ENCODE measurements around the gene RAMACL. TPM values are rescaled to one million over a fixed set of nuclear protein-coding genes. Genes with fewer than 3 reads are reported as not detected.
"Not testable (repeated sequence)": the region's sequence is repeated elsewhere in the genome, so short reads cannot be mapped to it uniquely, and the experiment has no call there.

RAMACL gene
- 1 to 10 TPM in 3 of 9 donors, under 1 TPM in 6; 0.27 to 2.0 (median 0.69) TPM for total RNA-seq
- under 1 TPM; 0.35 to 0.88 TPM for polyA plus RNA-seq
- long read RNA-seq, donor 1 = 0 reads
- long read RNA-seq, donor 2 = 0 reads
- long read RNA-seq, donor 3 = 0 reads

- 96 to 98% (median 98%) methylated on average over 9 of the region's 9 CpGs for WGBS, 4 donors
- peak in 2 of 4 donors; percentile 48 to 49 for ATAC-seq
- peaks cover 0 to 39% (median 23%) of the 10 kb centered on the region in 12 donors for H3K4me1 ChIP-seq
Measured at GRCh38 chr6:166586424-166587156, at the start of gene RAMACL. RAMACL (minus strand) TSS chr6:166586678; CDS start chr6:166586477, 201 bp downstream.

GRCh38 chr6:166635013-166635970, 48.8 kb upstream of the RAMACL start:
- WGBS, 4 donors = 91 to 97% (median 95%) methylated on average over 14 to 20 of the region's 20 CpGs
- no peak overlapping the region for H3K4me3 ChIP-seq
- no peak for ATAC-seq
- peaks cover 3 to 56% (median 42%) of the 10 kb centered on the region in 12 donors for H3K4me1 ChIP-seq
- intact Hi-C loops (cut with DNase I) = loop anchor here in 1 of 10 donors (5.0 kb wide), 1 partner anchor 57 kb away; no protein-coding TSS in a partner anchor
- H3K27ac ChIP-seq = peak overlapping the region in 8 of 12 donors; percentile 57 to 84 (median 72)
- no peak for TF ChIP-seq CTCF (IDR thresholded peaks at IDR 0.05)
- TF ChIP-seq POLR2A (IDR thresholded peaks at IDR 0.05) = no peak
- H3K9me3 ChIP-seq = no peaks in the 10 kb centered on the region
- H3K27me3 ChIP-seq = no peaks in the 10 kb centered on the region
- no peaks in the 10 kb centered on the region for H3K36me3 ChIP-seq
- DNase-seq = no peak

More at GRCh38 chr6:166586424-166587156, at the start of gene RAMACL:
- no peak within 1 kb of the TSS for H3K27ac ChIP-seq
- intact Hi-C loops (cut with DNase I) = loop anchor here in 1 of 10 donors (5.0 kb wide), 1 partner anchor 41 kb away; the partner anchor contains the start of gene RPS6KA2
- no peaks in the 10 kb centered on the region for H3K36me3 ChIP-seq
- DNase-seq = no peak
- no peak within 1 kb of the TSS for H3K4me3 ChIP-seq
- H3K9me3 ChIP-seq = no peaks in the 10 kb centered on the region
- H3K27me3 ChIP-seq = no peaks in the 10 kb centered on the region
- TF ChIP-seq CTCF (IDR thresholded peaks at IDR 0.05) (no peak), POLR2A (IDR thresholded peaks at IDR 0.05) (no peak)

GRCh38 chr6:166634581-166634980, 48.1 kb upstream of the RAMACL start:
- ATAC-seq, H3K4me3 ChIP-seq, H3K27me3 ChIP-seq, H3K9me3 ChIP-seq, H3K36me3 ChIP-seq: not testable (repeated sequence)
- intact Hi-C loops (cut with DNase I) = loop anchor here in 1 of 10 donors (5.0 kb wide), 1 partner anchor 58 kb away; no protein-coding TSS in a partner anchor
- peaks cover 3 to 50% (median 35%) of the 10 kb centered on the region in 12 donors for H3K4me1 ChIP-seq
- peak overlapping the region in 10 of 12 donors; percentile 46 to 74 (median 58) for H3K27ac ChIP-seq
- WGBS, 4 donors = 93 to 98% (median 94%) methylated on average over 4 of the region's 4 CpGs
- peak in 1 of 5 donors; percentile 3 for DNase-seq

- H3K27me3 ChIP-seq = no peaks in the 10 kb centered on the region
- H3K4me3 ChIP-seq = peak overlapping the region in 1 of 12 donors; percentile 4
- peak; percentile 82 to 89 (median 86) for ATAC-seq
- WGBS, 4 donors = 58 to 67% (median 65%) methylated on average over 26 of the region's 26 CpGs
- no peak for TF ChIP-seq CTCF (IDR thresholded peaks at IDR 0.05)
- H3K36me3 ChIP-seq = no peaks in the 10 kb centered on the region
- peak overlapping the region in 11 of 12 donors; percentile 27 to 74 (median 56) for H3K27ac ChIP-seq
- H3K4me1 ChIP-seq = peaks cover 3 to 52% (median 36%) of the 10 kb centered on the region in 12 donors
- intact Hi-C loops (cut with DNase I) = loop anchor here in 1 of 10 donors (5.0 kb wide), 1 partner anchor 58 kb away; no protein-coding TSS in a partner anchor
- H3K9me3 ChIP-seq = no peaks in the 10 kb centered on the region
- peak in 4 of 5 donors; percentile 35 to 80 (median 60) for DNase-seq
Measured at GRCh38 chr6:166633732-166634535, 47.5 kb upstream of the RAMACL start.
